Left hindlimb (tissue), 1 donor: ENCODE data around the gene ADTRP.

Source experiments
- DNase-seq: peaks from one replicate; pipeline ENCODE4 v3.0.0-alpha.2; 2018

ADTRP gene

DNA sequence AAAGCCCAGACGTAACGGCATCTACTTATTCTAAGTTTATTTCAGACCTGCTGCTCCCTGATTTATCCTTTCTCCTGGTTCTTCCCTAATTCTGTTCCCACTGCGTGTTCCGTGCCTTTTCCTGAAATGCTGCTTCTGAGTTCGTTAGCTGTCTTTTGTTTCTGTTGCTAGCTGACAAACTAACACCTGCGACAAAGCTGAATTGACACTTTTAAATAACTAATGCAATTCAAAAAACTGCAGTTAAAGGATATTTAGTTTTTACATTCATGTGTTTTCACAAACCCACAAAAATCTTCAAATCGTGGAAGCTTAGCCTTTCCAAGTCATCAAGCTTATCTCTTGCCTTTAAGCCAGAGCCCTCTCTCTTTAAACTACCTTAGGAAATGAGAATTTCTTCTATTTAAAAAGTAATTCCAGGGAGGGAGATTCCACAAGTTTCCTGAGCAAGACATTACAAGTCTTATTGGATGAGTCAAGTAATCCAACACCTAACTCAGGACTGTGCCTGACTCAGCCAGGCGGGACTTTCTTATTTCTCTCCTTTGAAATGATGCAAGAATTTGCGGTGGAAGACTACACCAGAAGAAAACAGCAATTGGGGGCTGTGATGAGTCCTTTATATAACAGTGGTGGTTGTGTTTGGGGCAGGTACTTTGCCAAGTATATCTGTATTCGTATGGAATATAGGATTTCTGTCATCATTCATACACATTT lies 6.3 kb downstream of the ADTRP start:
- DNase-seq: no peak

DNA sequence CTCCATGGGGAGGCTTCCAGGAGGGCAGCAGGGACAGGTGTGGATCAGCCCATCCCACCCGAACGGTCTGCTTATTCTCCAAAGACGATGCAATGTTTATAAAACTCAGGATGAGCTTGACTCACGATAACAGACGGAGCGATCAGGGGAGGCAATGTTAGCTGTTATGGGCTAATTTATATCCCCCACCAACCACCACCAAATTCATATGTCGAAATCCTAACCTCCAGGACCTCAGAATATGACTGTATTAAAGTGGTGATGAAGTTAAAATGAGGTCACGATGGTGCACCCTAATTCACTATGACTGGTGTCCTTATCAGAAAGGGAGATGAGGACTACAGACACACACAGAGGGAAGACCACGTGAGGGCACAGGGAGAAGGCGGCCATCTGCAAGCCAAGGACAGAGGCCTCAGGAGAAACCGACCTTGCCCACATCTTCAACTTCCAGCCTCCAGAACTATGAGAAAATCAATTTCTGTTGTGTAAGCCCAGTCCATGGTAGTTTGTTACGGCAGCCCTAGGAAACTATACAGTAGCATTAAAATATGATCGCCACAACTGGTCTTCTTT lies 7.0 kb downstream of the ADTRP start:
- no peak for DNase-seq

DNA sequence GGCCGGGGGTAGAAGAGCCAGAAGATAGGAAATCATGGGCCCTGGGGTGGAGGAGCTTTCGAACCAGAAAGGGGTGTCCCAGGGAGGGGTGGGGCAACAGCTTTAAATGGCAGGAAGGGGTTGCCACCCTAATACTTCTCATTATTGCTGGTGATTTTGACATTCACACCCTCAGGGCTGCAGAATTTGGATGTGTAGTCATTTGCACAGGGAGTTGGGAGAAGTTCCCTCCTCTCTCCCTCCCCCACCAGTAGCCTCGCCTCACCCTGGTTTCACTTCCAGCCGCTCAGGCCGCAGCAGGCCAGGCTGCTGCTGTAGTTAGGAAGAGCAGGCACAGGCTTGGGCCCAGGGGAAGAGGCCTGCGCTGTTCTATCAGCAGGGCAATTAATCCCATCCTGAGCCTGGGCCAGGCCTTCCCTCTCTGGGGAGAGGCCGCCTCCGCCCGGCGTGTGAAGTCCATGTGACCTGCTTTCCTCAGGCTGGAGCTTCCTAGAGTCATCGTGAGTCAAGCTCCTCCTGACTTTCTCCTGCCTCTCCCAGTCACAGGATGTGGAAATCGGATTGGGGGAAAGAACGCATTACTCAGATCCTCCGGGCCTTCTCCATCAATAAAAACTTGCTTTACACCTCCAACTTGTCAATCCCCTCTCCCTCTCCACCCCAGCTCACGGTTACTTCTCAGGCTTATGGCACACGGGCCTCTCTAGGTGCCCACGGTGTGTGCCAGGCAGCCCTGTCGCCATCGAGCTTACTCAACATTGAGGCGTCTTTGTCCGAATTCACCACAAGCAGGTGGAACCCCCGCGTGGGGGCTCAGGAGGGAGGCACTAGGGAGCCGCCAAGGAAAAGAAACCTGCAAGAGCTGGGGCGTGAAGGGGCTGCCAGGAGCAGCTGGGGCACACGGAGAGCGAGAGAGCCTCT lies 7.8 kb downstream of the ADTRP start:
- peak; percentile 82 for DNase-seq

DNA sequence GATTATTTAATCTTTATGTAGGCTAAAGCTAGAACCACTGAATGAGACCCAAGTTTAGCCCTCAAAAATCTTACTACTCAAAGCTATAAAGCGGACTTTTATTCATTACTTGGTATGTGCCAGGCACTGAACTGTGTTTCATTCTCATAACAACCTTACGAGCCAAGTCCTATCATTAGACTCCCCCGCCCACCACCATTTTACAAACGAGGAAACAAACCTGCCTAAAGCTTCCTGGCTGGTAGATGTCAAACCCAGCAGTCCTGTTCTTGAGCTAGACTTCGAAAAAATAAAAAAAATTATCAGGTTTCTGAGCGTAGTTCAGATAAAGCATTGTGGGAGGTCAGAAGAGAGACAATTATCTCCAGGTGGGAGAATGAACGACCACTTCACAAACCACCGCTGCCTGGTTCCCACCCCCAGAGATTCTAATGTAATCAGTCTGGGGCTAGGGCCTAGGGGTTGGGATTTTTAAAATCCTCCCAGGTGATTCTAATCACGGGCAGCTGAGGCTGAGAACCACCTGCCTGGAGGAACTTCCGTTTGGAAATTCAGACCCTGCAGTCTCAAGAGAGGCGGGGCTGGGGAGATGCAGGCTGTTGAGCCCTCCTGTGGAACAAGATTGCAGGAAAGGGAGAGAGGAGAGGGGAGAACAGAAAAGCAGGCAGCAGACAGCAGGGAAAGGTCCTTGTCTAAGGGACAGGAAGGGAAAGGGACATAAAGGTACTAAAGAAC lies 8.6 kb downstream of the ADTRP start:
- DNase-seq: no peak

DNA sequence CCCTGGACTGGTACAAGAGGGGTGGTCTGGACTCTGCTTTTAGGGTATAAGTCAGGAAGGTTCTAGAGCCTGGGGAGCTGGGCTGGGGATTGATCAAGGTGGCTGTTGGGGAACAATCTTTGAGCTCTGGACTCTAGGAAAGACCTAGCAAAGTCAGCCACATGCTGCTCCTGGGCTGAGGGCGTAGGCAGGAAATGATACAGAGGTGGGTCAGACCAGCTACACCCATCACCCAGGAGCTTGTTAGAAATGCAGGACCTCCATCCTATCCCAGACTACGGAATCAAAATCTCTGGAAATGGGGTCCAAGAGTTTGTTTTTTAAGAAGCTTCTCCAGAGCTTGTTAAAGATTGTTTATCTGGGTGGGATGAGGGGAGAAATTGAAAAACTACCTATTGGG lies 9.4 kb downstream of the ADTRP start:
- no peak for DNase-seq

DNA sequence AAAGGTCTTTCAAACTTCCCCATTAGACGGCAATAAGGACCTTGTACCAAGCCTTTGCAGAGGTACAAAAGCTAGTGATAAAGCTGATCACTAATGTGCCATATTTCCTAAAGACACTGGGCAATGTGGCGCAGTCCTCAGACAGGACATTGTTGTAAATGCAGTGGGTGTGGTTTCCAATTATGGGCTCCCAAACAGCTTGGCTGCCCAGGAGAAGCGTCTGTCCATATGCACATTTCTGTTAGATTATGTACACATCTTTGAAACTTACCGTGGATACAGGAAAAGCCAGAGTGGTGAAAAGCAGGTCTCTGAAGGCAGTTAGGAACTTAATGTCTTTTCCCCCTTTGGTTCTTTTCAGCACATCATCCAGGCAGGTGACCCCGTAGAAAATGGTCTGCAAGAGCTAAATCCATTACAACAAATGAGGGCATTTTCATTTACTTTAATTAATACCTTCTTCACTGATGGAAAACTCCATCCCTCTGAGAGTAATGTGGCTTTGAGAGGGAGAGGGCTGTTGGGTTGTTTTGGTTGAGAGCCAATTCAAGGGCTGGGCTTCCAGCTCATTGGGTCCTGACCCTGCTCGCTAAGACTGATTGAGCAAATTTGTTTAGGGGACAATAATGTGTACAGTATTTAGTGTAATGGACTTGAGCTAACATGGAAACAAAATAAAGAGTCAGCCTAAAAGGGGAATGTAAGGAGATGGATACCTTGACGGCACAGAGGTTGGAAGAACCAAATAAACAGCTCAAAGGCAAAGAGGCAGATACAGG lies 10.4 kb downstream of the ADTRP start:
- no peak for DNase-seq

DNA sequence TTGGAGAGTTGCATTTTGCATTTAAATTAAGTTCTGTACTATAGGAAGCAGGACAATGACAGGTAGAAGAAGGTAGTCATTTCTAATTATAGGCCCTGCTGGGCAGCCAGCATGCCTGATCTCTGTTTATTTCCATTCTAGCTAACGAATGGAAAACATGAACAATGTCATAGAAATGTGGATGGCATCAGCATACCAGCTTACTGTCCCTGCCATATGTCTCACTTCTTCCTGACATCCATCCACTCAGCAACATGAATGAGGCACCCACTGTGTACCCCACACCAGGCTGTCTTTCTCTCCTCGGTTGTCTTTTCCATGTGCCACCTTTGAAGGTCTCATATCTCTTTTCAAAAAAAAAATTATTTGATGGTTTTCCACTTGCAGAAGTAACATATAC lies 11.1 kb downstream of the ADTRP start:
- DNase-seq: no peak

DNA sequence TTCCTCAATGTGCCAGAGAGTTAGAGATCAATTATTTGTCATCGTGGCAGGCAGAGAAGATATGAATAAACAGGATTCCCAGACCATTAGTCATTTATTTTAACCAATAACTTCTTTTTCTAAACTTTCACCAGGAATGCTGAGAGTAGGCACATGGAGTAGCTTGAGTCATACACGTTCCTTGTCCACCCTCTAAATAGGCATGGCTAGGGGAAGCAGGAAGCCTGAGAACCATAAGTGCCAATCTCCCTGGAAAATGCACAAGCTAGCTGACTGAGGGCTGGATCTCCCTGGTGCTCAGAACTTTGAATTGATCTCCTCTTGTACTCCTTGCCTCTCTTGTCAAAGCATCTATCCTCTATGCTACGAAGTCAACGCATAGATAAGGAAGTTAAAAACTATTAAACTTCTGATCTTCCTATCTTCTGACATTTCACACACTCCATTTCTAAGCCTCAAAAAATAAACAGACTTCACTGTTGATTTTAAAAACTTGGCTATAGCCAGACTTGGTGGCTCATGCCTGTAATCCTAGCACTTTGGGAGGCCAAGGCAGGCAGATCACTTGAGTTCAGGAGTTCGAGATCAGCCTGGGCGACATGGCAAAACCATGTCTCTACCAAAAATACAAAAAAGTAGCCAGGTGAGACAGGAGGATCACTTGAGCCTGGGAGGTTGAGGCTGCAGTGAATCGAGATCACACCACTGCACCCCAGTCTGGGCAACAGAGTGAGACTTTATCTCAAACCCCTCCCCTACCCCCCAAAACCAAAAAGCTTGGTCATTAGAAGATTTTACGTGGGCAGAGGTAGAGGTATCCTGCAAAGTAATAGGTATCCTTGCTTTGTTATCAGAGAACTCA lies 11.8 kb downstream of the ADTRP start:
- DNase-seq: no peak

DNA sequence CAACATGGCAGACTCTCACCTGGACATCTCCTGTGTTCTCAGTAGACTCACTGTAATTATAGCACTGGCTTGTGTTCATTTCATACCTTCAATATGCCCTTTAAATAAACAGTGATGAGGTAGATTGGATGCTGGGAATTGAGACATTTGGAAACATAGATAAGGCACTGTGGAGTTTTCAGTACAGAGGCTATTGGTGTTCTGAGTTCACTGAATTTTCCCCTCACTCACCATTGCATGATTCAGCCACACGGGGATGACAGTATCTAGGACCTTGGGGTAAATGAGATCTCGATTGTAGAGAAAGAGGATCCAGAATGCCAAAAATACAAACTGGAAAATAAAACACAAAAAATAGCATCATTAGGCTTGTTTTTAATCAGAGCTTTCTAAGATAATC lies 12.6 kb downstream of the ADTRP start:
- DNase-seq: no peak

DNA sequence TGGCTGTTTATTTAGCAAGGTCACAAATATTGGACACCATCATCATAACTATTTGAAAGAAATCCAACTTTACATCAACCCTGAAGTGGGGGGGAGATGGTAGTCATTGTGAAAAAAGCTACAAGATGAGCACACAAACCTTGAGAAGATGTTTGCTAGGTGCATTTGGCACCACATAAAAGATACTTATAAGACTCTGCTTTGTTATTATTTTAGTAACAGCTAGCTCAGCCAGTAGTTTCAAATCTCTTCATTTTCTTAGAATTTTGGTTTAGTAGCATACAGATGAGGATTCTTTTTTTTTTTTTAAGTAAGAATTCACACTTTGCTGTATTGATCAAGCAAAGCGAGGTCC lies 14.4 kb downstream of the ADTRP start:
- DNase-seq: no peak

DNA sequence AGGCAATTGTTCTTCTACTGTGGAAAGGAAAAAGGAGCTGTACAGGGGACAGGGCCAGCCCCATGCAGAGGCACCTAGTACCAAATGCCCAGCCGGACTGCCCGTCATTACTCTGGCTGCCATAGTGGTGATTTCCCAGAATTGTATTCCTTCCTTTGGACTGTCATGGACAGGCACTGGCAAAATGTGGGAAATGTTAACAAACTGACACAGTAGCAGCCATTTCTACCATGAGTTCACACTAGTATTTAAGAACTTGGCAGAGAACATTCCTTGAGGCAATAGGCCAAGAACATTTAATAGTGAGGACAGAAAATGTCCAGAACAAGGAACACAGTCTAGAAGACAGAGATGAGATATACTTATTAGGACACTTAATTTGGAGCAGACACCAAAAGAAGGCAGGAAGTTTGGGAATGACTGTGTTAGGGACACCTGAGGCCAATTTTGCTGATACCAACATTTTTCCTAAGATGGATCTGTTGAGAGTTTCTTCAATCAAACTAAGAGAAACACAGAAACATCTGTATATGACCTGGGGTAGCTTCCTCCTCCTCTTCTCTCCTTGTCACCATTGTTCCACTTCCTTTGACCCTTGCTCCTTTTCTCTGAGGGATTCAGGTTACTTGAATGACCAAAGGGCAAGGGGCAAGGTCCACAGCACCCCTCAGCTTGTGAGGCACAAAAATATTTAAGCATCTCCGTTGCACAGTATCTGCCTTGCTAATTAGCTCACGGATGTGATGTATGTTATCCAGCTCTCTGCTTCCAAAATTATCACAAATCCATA lies 14.9 kb downstream of the ADTRP start:
- no peak for DNase-seq

DNA sequence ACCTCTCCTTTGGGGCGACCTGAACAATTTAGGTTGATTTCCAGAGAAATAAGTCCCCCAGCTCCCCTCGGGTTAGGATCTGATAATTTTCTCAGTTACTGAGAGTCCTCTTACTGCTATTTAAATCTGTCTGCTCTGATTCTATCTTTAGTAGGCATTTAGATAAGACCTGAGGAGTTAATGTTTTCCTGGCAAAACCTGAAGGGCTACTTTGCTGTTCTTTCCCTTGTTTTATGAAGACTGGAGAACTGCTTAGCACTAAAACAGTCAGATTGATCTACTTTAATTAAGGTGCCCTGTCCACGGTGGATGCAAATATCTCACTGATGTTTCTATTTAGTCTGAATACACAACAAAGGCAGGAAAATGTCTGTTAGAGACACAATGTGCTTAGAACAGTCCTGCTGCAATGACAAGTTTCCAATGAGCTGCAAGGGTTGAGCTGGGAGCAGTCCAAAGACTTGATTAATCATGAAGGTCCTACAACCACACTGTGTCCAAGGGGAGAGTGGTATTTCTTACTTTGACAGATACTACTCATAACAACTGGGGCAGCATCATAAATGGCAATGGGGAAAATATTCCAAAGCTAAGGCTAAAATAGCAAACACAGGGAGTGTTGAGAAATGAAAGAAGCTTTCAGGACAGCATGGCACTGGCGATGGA lies 15.7 kb downstream of the ADTRP start:
- DNase-seq: no peak

DNA sequence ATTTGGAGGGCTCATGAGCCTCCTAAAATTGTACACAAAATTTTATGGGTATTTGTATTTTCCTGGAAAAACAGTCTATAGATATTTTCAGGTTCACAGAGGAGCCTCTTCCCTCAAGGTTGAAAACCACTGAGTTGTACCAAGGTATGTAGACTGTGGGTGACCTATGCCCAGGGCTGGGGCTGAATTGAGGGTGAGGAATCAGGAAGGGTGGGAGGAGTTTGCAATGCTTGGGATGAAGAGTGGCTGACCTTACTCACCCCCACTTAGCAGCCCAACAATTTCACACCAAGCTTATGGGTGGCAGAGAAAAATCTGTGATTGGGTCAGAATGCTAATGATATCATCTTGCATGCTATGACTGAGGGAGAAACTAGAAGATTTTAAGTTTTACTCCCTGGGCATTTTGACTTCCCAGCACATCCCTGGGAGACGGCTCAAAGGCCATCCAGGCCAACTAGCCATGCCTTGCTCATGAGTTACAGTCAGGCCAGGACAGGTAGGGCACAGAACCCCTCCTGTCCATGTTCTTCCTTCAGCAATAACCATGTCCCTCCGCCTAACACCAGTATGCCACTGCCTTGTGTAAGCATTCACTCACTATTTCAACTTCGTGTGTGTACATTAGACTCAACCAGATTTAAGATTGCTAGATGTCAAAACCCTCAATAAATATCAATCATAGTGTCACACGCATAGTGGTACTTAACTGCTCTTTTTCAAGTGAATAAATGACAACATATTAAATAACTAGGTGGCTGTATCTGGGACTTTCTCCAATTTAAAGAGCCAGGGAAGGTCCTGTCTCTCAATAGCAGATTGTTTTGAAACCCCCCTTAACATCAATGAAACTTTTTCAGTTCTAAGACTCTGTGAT lies 16.6 kb downstream of the ADTRP start:
- DNase-seq: no peak

DNA sequence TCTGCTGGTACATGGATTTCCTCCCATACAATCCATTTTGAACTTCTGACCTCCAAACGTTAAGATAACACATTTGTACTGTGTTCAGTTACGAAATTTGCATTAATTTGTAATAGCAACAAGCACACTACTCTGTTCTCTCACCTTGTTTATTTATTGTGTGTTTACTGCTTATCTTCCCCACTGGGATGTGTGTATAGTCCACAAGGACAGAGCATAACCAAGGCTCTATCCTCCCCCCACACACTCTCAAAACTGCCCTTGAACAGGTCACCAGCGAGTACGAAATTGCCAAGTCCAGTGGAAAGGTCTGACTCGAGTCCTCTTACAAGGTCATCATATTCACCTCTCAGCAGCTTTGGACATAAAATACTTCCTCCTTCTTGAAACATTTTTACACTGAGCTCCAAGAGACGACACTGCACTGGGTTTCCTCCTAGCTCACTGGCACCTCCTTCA lies 18.6 kb downstream of the ADTRP start:
- DNase-seq: no peak

DNA sequence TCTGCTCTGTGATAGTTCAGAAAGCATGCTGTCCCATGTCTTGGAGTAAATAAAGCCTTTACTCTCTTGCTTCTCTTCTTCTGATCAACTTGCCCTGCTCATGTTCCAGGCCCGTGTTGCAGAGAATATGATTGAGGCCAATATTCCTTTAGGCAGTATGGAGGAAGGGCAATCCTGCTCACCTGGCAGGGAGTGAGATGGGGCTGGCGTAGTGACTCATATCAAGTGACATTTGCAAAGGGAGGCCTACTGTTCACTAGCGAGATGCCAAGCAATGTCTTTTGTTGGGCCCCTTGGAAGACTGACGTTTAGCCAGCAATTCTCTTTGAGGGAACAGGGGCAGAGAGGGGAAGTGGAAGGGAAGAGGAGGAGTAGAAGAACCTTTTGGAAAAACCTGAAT lies 19.7 kb downstream of the ADTRP start:
- no peak for DNase-seq

DNA sequence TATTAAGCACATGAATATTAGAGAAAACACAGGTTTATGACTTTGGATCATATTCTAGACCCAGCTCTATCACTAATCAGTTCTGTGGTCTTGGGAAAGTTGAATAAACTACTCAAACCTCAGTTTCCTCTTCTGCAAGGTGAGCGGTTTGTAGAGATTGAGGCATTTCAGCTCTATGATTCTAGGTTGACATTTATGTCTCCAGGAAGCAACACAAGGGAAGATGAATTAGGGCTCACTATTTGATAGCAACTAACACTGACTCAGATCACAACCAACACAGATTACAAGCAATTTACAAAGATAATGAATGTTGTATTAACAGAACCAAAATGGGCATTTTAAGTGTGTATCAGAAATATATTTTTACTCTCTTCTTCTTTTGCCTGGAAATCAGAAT lies 21.9 kb downstream of the ADTRP start:
- no peak for DNase-seq

DNA sequence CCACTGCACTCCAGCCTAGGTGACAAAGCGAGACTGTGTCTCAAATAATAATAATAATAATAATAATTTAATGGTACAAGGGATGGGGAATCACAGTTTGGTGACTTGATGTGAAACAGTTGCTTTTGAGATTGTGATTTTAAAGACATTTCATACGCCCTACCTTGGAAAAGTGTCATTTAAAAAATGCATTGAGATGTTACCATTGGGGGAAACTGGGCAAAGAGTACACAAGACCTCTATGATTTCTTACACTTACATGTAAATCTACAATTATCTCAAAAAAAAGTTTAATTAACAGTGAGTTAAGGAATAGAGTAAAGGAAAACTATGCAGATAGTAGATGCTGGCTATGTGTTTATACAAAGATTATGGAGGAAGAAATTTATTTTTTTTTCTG lies 22.3 kb downstream of the ADTRP start:
- DNase-seq: no peak

DNA sequence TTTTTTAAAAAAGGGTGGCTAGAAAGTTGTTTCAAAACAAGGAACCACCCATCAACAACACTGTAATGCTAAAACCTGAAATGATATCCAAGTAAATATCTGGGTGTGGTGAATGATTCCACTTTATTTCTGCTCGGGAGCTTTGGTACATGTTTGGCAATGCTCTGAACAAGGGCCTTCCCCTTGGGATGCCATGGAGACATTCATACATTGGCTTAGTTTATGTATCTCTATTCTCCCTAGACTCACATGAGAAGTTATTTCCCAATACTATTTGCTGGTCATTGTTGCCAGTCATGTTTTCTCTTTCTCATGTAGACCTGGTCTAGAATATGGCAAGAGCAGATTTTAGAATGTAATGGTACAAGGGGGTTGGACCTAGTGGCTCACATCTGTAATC lies 22.9 kb downstream of the ADTRP start:
- DNase-seq: no peak
